ENCODE results near the gene CCDC160.
"Not testable (repeated sequence)": the region's sequence is repeated elsewhere in the genome, so short reads cannot be mapped to it uniquely, and the experiment has no call there.

The CCDC160 gene

GRCh38 chrX:134241960-134242619 lies 5.1 kb downstream of the CCDC160 start:
- H3K36me3 ChIP-seq (ENCODE audit: insufficient read depth, low read length): no peaks in the 10 kb centered on the region
- peaks cover 11% of the 10 kb centered on the region for H3K4me1 ChIP-seq (ENCODE audit: control insufficient read depth, insufficient read depth, low read length, unreplicated experiment)
- H3K27ac ChIP-seq (ENCODE audit: low read depth, low read length): no peak overlapping the region
- no peaks in the 10 kb centered on the region for H3K79me2 ChIP-seq (ENCODE audit: control insufficient read depth, insufficient read depth, low read length, unreplicated experiment)
- peak overlapping the region; percentile 25 for H2AFZ ChIP-seq (ENCODE audit: low read length, unreplicated experiment)
- H3K27me3 ChIP-seq (ENCODE audit: insufficient read depth, low read length): no peaks in the 10 kb centered on the region
- no peak overlapping the region for H3K4me3 ChIP-seq (ENCODE audit: low read depth, low read length)

DNA sequence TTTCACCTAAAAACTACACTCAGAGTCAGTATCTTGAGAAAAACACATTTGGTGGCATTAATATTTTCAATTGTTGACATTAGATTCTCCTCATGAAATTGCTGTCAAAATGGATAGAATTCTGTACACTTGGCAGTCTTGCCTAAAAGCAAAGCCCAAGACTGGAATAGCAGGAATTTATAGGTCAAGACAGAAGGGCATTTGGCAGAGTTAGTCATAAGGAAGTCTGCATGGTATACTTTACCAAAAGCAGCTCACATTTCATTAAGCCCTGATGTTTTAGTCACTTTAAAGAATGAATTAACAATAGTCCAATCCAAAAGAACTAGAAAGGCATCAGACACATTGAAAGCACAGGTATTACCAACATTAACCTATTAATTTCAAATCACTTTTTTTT lies 7.1 kb downstream of the CCDC160 start:
- Histone ChIP-seq H3K27ac (ENCODE audit: low read depth, low read length) (no peak overlapping the region), H3K27me3 (ENCODE audit: insufficient read depth, low read length) (no peaks in the 10 kb centered on the region), H3K4me1 (ENCODE audit: control insufficient read depth, insufficient read depth, low read length, unreplicated experiment) (peaks cover 11% of the 10 kb centered on the region)

GRCh38 chrX:134246282-134246681 lies 9.3 kb downstream of the CCDC160 start:
- H2AFZ ChIP-seq (ENCODE audit: low read length, unreplicated experiment): no peak overlapping the region
- H3K79me2 ChIP-seq (ENCODE audit: control insufficient read depth, insufficient read depth, low read length, unreplicated experiment): no peaks in the 10 kb centered on the region
- no peaks in the 10 kb centered on the region for H3K36me3 ChIP-seq (ENCODE audit: insufficient read depth, low read length)

More for the DNA sequence above, 7.1 kb downstream of the CCDC160 start:
- Histone ChIP-seq H3K79me2 (ENCODE audit: control insufficient read depth, insufficient read depth, low read length, unreplicated experiment) (no peaks in the 10 kb centered on the region), H3K4me3 (ENCODE audit: low read depth, low read length) (no peak overlapping the region), H3K36me3 (ENCODE audit: insufficient read depth, low read length) (no peaks in the 10 kb centered on the region), H2AFZ (ENCODE audit: low read length, unreplicated experiment) (peak overlapping the region; percentile 25)

DNA sequence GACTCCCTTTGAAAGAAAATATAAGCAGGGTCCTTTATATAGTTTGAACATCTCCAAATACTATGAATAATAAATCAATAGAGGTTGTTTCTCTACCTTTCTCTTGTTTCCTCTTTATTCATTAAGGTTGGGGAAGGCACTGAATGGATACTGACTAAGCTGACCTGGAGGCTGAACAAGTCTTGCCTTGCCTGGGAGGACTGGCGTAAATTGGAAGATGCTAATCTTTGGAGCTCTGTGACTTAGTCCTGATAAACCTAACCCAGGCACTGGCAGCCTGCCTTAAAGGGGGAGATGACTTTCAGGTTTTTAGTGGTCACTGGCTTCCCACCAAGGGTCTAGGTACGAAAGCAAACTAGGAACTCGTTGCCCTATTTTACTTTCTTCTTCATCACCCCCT lies 10.5 kb downstream of the CCDC160 start:
- no peak overlapping the region for H2AFZ ChIP-seq (ENCODE audit: low read length, unreplicated experiment)
- H3K79me2 ChIP-seq (ENCODE audit: control insufficient read depth, insufficient read depth, low read length, unreplicated experiment): no peaks in the 10 kb centered on the region
- no peak overlapping the region for H3K4me3 ChIP-seq (ENCODE audit: low read depth, low read length)
- 0 out of 2 replicates have a peak, but pooled peaks cover under 1% of the 10 kb centered on the region for H3K27me3 ChIP-seq (ENCODE audit: insufficient read depth, low read length)
- H3K36me3 ChIP-seq (ENCODE audit: insufficient read depth, low read length): no peaks in the 10 kb centered on the region
- no peak overlapping the region for H3K27ac ChIP-seq (ENCODE audit: low read depth, low read length)
- H3K4me1 ChIP-seq (ENCODE audit: control insufficient read depth, insufficient read depth, low read length, unreplicated experiment): peaks cover 11% of the 10 kb centered on the region

More at GRCh38 chrX:134246282-134246681, 9.3 kb downstream of the CCDC160 start:
- H3K4me3 ChIP-seq (ENCODE audit: low read depth, low read length): no peak overlapping the region
- no peaks in the 10 kb centered on the region for H3K27me3 ChIP-seq (ENCODE audit: insufficient read depth, low read length)
- no peak overlapping the region for H3K27ac ChIP-seq (ENCODE audit: low read depth, low read length)
- H3K4me1 ChIP-seq (ENCODE audit: control insufficient read depth, insufficient read depth, low read length, unreplicated experiment): peaks cover 11% of the 10 kb centered on the region

DNA sequence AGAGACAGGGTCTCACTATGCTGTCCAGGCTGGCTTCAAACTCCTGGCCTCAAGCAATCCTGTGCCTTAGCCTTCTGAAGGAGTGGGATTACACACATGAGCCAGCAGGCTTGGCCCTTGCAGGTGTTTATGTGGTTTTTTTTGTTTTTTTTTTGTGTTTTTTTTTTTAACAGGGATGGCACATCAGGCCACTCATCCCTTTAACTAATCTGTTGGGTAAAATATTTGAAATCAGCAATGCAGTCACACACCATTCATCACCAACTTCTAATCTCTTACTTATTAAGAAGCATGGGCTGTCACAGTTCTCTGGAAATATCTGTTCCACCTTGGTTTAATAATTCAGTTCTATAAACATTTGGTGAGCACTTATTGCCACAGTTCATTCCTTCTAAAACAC lies 12.3 kb downstream of the CCDC160 start:
- no peak overlapping the region for H3K4me3 ChIP-seq (ENCODE audit: low read depth, low read length)
- no peaks in the 10 kb centered on the region for H3K79me2 ChIP-seq (ENCODE audit: control insufficient read depth, insufficient read depth, low read length, unreplicated experiment)
- H3K4me1 ChIP-seq (ENCODE audit: control insufficient read depth, insufficient read depth, low read length, unreplicated experiment): peaks cover 5% of the 10 kb centered on the region
- H3K27me3 ChIP-seq (ENCODE audit: insufficient read depth, low read length): 0 out of 2 replicates have a peak, but pooled peaks cover 4% of the 10 kb centered on the region
- no peaks in the 10 kb centered on the region for H3K36me3 ChIP-seq (ENCODE audit: insufficient read depth, low read length)
- no peak overlapping the region for H2AFZ ChIP-seq (ENCODE audit: low read length, unreplicated experiment)
- no peak overlapping the region for H3K27ac ChIP-seq (ENCODE audit: low read depth, low read length)

DNA sequence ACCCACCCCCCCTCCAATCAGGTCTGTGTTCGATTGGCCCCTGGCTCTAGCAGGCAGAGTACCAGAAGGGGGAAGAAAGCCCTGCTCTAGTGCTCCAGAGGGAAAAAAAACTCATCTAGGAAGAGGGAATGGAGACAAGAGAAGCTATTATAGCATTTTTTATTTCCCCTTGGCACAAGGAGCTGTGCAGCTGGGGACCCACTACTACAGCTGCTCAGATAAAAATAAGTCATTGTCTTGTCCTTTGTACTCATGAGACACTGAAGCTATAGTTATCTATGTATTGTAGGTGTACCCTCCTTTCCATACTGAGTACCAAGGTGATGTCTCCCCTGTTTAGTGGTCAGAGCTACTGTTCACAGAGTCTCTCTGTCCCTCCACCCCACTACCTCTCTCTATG lies 14.3 kb downstream of the CCDC160 start:
- Histone ChIP-seq H3K79me2 (ENCODE audit: control insufficient read depth, insufficient read depth, low read length, unreplicated experiment) (no peaks in the 10 kb centered on the region), H3K27me3 (ENCODE audit: insufficient read depth, low read length) (0 out of 2 replicates have a peak, but pooled peaks cover 4% of the 10 kb centered on the region), H3K27ac (ENCODE audit: low read depth, low read length) (no peak overlapping the region), H3K4me3 (ENCODE audit: low read depth, low read length) (no peak overlapping the region), H3K4me1 (ENCODE audit: control insufficient read depth, insufficient read depth, low read length, unreplicated experiment) (no peaks in the 10 kb centered on the region), H2AFZ (ENCODE audit: low read length, unreplicated experiment) (no peak overlapping the region), H3K36me3 (ENCODE audit: insufficient read depth, low read length) (no peaks in the 10 kb centered on the region)

GRCh38 chrX:134254511-134254910 lies 17.5 kb downstream of the CCDC160 start:
- Histone ChIP-seq H3K27me3 (ENCODE audit: insufficient read depth, low read length) (0 out of 2 replicates have a peak, but pooled peaks cover 4% of the 10 kb centered on the region), H3K36me3 (ENCODE audit: insufficient read depth, low read length) (no peaks in the 10 kb centered on the region), H3K4me3 (ENCODE audit: low read depth, low read length) (no peak overlapping the region), H2AFZ (ENCODE audit: low read length, unreplicated experiment) (no peak overlapping the region), H3K79me2 (ENCODE audit: control insufficient read depth, insufficient read depth, low read length, unreplicated experiment) (no peaks in the 10 kb centered on the region), H3K4me1 (ENCODE audit: control insufficient read depth, insufficient read depth, low read length, unreplicated experiment) (no peaks in the 10 kb centered on the region), H3K27ac (ENCODE audit: low read depth, low read length) (no peak overlapping the region)

DNA sequence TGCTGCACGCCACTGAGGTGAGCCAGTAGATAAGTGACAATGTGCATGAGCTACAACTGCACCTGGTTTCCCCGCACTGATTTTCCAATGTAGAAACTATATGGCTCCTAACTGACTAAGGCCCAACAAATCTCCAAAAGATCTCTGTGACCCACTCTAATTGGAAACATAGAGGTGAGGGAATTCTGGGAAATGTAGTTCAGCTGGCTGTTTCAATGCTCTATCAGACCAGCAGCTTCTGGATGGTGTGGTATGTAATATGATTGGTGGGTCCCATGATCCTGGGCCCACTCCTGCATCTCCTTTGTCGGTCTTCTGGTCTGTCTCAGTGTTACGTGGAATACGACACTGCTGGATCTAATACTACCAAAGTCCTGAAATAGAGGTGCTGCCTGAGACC lies 18.6 kb downstream of the CCDC160 start:
- H3K27me3 ChIP-seq (ENCODE audit: insufficient read depth, low read length): 0 out of 2 replicates have a peak, but pooled peaks cover 4% of the 10 kb centered on the region
- no peak overlapping the region for H3K27ac ChIP-seq (ENCODE audit: low read depth, low read length)
- H3K36me3 ChIP-seq (ENCODE audit: insufficient read depth, low read length): no peaks in the 10 kb centered on the region
- H3K79me2 ChIP-seq (ENCODE audit: control insufficient read depth, insufficient read depth, low read length, unreplicated experiment): no peaks in the 10 kb centered on the region
- H3K4me1 ChIP-seq (ENCODE audit: control insufficient read depth, insufficient read depth, low read length, unreplicated experiment): no peaks in the 10 kb centered on the region
- H3K4me3 ChIP-seq (ENCODE audit: low read depth, low read length): no peak overlapping the region
- H2AFZ ChIP-seq (ENCODE audit: low read length, unreplicated experiment): no peak overlapping the region

- Histone ChIP-seq H3K4me1 (ENCODE audit: control insufficient read depth, insufficient read depth, low read length, unreplicated experiment) (no peaks in the 10 kb centered on the region), H3K4me3 (ENCODE audit: low read depth, low read length) (no peak overlapping the region), H3K27ac (ENCODE audit: low read depth, low read length) (no peak overlapping the region), H3K79me2 (ENCODE audit: control insufficient read depth, insufficient read depth, low read length, unreplicated experiment) (no peaks in the 10 kb centered on the region), H3K27me3 (ENCODE audit: insufficient read depth, low read length) (0 out of 2 replicates have a peak, but pooled peaks cover 4% of the 10 kb centered on the region), H2AFZ (ENCODE audit: low read length, unreplicated experiment) (no peak overlapping the region), H3K36me3 (ENCODE audit: insufficient read depth, low read length) (no peaks in the 10 kb centered on the region)
Measured at GRCh38 chrX:134256684-134257083, 19.7 kb downstream of the CCDC160 start.

DNA sequence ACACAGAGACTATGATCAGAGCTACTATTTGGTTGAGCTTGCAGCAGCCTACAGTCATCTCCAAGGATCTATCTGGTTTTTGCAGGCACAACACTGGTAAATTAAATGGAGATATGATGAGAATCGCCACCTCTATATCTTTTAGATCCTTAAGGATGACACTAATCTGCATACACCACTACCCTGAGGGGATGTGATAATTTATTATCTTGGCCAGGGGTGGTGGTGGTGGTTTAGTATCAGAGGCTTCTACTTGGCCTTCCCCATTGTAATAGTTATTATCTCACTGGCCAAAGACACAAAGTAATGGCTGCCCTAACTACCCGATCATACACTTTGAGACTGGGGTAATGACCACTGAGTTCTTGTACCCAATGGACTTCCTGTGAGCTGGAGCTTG lies 21.2 kb downstream of the CCDC160 start:
- Histone ChIP-seq H3K79me2 (ENCODE audit: control insufficient read depth, insufficient read depth, low read length, unreplicated experiment) (no peaks in the 10 kb centered on the region), H3K27ac (ENCODE audit: low read depth, low read length) (no peak overlapping the region), H3K36me3 (ENCODE audit: insufficient read depth, low read length) (no peaks in the 10 kb centered on the region), H3K4me3 (ENCODE audit: low read depth, low read length) (no peak overlapping the region), H3K4me1 (ENCODE audit: control insufficient read depth, insufficient read depth, low read length, unreplicated experiment) (no peaks in the 10 kb centered on the region), H2AFZ (ENCODE audit: low read length, unreplicated experiment) (no peak overlapping the region), H3K27me3 (ENCODE audit: insufficient read depth, low read length) (no peaks in the 10 kb centered on the region)

DNA sequence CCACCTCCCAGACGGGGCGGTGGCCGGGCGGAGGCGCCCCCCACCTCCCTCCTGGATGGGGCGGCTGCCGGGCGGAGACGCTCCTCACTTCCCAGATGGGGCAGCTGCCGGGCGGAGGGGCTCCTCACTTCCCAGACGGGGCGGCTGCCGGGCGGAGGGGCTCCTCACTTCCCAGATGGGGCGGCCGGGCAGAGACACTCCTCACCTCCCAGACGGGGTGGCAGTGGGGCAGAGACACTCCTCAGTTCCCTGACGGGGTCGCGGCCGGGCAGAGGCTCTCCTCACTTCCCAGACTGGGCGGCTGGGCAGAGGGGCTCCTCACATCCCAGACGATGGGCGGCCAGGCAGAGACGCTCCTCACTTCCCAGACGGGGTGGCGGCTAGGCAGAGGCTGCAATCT lies 49.0 kb downstream of the CCDC160 start:
- not testable (repeated sequence) for H3K27ac ChIP-seq (ENCODE audit: low read depth, low read length); H3K4me1 ChIP-seq (ENCODE audit: control insufficient read depth, insufficient read depth, low read length, unreplicated experiment); H3K27me3 ChIP-seq (ENCODE audit: insufficient read depth, low read length); H2AFZ ChIP-seq (ENCODE audit: low read length, unreplicated experiment); H3K4me3 ChIP-seq (ENCODE audit: low read depth, low read length); H3K36me3 ChIP-seq (ENCODE audit: insufficient read depth, low read length); H3K79me2 ChIP-seq (ENCODE audit: control insufficient read depth, insufficient read depth, low read length, unreplicated experiment)

Data from ACC112 (cell line).